GM06990 (cell line): ENCODE data around the gene OR56A1.

Source experiments
- DNase-seq: peaks from one replicate; pipeline ENCODE4 v3.0.0-alpha.2; 2011; ENCODE audit not compliant: insufficient read length; ENCODE audit errors: extremely low read depth
- H3K27me3 ChIP-seq: replicated peaks from 2 replicates; pipeline ENCODE4 v1.6.0; 2011; ENCODE audit warnings: low read length; ENCODE audit not compliant: control insufficient read depth, insufficient read depth
- H3K36me3 ChIP-seq: 2 replicates; pipeline ENCODE4 v1.5.1; 2011; ENCODE audit warnings: low read length; ENCODE audit not compliant: control insufficient read depth, insufficient read depth
- H3K4me3 ChIP-seq: replicated peaks from 2 replicates; pipeline ENCODE4 v1.5.1; 2011; ENCODE audit warnings: low read depth, mild to moderate bottlenecking, control low read depth, low read length
- CTCF ChIP-seq: IDR thresholded peaks from 2 replicates; pipeline ENCODE4 v1.5.1; 2011; ENCODE audit warnings: low read length, control low read depth, mild to moderate bottlenecking, inconsistent platforms; ENCODE audit not compliant: insufficient read depth, poor library complexity, severe bottlenecking

OR56A1 gene

GRCh38 chr11:6061475-6061874, 30.9 kb upstream of the OR56A1 start:
- no peak for DNase-seq
- H3K27me3 ChIP-seq, result no peaks in the 10 kb centered on the region; the same call in 1 of the 2 replicates

DNA sequence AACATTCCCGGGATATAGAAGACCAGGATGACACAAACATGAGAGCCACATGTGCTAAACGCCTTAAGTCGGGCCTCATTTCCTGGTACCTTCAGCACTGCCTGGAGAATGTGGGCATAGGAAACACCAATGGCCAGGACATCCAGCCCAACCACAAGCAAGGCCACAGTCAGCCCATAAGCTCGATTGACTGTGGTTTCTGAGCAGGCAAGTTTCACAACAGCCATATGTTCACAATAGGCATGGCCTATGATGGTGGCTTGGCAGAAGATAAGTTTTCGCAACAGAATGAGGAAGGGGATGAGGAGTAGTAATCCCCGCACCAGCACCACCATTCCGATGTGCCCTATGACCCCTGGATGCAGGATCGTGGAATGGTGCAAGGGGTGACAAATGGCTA, 26.9 kb upstream of the OR56A1 start:
- no peaks in the 10 kb centered on the region for H3K36me3 ChIP-seq
- no peak for DNase-seq
- no peaks in the 10 kb centered on the region; the same call in 1 of the 2 replicates for H3K27me3 ChIP-seq
- no peak for TF ChIP-seq CTCF
- H3K4me3 ChIP-seq, result no peak overlapping the region

More at GRCh38 chr11:6061475-6061874, 30.9 kb upstream of the OR56A1 start:
- TF ChIP-seq CTCF, result no peak
- Histone ChIP-seq H3K36me3 (no peaks in the 10 kb centered on the region), H3K4me3 (no peak overlapping the region)

DNA sequence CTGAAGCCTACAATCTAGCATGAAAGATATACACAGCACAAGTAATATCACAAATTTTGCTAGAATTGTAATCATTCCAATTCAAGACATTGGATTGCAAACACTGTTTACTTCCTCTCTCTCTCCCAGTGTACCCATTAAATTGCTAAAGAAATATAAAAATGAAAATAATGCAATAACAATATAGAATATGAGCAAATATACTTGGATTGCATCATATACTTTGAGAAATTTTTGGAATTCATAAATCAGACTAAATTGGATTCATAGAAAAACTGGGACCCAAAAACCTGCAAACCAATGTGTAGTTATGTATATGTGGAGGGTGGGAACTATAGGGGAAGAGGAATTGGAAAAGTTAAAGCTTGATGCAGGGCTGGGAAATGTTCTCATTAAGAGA, 25.0 kb upstream of the OR56A1 start:
- Histone ChIP-seq H3K36me3 (no peaks in the 10 kb centered on the region), H3K27me3 (no peaks in the 10 kb centered on the region), H3K4me3 (no peak overlapping the region)
- no peak for TF ChIP-seq CTCF
- DNase-seq, result no peak

- TF ChIP-seq CTCF, result no peak
- Histone ChIP-seq H3K27me3 (no peaks in the 10 kb centered on the region), H3K4me3 (no peak overlapping the region), H3K36me3 (no peaks in the 10 kb centered on the region)
- no peak for DNase-seq
These were observed 21.8 kb upstream of the OR56A1 start for GRCh38 chr11:6052374-6052773.

DNA sequence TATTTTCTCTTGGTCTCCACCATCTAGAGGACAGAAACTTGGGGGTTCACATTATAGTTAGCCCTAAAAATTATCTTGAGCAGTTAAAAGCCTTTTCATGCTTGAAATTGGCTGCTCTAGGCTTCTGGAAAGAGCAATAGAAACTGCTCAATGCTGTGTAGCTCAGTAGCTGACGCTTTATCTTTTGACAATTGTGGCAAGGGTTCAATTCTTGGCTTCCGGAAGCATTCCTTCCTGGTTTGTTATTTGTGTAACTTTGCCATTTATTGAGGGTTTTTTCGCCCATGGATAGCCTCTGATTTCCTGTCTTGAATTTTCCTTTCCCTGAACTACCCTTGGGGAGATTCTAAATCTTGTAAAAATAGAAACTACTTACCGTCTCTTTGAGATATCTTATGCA, 10.3 kb upstream of the OR56A1 start:
- no peak for DNase-seq
- H3K27me3 ChIP-seq, result no peaks in the 10 kb centered on the region
- no peak for TF ChIP-seq CTCF

DNA sequence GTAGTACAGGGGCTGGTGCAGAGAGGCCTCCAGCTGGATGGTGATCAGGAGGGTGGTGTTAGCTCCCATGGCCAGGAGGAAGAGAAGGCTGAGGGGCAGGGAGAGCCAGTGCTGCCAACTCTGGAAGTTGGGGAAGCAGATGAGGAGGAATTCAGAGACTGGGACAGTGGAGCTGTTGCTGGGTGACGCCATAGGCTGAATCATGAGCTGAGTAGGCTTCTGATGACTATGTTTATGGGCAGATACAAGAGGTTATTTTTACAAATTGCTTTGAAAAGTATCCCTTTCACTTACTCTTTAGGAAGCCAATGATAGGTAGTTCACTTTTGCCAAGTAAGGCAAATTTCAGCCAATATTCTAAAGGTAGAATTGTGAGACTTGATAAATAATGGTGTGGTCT, 3.1 kb downstream of the OR56A1 start:
- TF ChIP-seq CTCF, result no peak
- Histone ChIP-seq H3K4me3 (no peak overlapping the region), H3K27me3 (no peaks in the 10 kb centered on the region), H3K36me3 (no peaks in the 10 kb centered on the region)
- DNase-seq, result no peak

More for the DNA sequence above, 10.3 kb upstream of the OR56A1 start:
- Histone ChIP-seq H3K36me3 (no peaks in the 10 kb centered on the region), H3K4me3 (no peak overlapping the region)
